CD4-positive, alpha-beta T cell treated with Interleukin-2 at 100 ng/mL for 4 hours (primary cell): ENCODE results near the gene EFNA2.

Experiments
- DNase-seq: peaks from one replicate; pipeline ENCODE4 v3.0.0-alpha.2; 2020; ENCODE audit warnings: low spot score

The EFNA2 gene

DNA sequence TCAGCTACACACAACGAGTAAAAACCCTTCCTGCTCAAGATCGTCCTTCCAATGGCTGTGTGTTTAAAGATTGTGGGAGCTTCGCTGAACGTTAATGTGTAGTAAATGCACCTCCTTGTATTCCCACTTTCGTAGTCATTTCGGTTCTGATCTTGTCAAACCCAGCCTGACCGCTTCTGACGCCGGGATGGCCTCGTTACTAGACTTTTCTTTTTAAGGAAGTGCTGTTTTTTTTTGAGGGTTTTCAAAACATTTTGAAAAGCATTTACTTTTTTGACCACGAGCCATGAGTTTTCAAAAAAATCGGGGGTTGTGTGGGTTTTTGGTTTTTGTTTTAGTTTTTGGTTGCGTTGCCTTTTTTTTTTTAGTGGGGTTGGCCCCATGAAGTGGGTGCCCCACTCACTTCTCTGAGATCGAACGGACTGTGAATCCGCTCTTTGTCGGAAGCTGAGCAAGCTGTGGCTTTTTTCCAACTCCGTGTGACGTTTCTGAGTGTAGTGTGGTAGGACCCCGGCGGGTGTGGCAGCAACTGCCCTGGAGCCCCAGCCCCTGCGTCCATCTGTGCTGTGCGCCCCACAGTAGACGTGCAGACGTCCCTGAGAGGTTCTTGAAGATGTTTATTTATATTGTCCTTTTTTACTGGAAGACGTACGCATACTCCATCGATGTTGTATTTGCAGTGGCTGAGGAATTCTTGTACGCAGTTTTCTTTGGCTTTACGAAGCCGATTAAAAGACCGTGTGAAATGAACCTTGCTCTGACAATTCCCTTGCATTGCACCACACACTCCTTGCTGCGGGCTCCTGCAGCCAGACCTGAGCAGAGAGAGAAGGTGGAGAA is 13.0 kb upstream of the EFNA2 start:
- no peak for DNase-seq

GRCh38 chr19:1273263-1274041 is 12.2 kb upstream of the EFNA2 start:
- DNase-seq: no peak

- no peak for DNase-seq
Observed at GRCh38 chr19:1274081-1274851, 11.4 kb upstream of the EFNA2 start.

DNA sequence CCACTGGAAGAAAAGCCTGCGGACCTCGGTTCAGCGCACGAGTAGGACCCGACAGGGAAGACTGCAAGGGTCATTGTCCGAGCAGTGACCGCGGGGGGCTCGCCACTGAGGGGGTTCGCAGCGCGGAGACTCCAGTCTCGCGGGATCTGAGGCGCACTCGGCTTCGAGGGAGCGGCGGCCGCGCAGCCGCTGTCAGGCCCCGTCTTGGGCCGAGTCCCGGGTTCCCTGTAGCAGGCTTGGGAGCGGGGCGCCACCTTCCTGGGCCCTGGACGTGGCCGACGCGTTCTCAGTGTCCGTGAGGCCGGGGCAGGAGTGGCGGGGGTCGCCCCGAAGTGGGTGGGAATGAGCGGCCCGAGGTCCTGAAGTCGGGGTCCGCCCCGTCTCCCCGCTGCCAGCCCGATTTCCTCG is 10.8 kb upstream of the EFNA2 start:
- DNase-seq: no peak

DNA sequence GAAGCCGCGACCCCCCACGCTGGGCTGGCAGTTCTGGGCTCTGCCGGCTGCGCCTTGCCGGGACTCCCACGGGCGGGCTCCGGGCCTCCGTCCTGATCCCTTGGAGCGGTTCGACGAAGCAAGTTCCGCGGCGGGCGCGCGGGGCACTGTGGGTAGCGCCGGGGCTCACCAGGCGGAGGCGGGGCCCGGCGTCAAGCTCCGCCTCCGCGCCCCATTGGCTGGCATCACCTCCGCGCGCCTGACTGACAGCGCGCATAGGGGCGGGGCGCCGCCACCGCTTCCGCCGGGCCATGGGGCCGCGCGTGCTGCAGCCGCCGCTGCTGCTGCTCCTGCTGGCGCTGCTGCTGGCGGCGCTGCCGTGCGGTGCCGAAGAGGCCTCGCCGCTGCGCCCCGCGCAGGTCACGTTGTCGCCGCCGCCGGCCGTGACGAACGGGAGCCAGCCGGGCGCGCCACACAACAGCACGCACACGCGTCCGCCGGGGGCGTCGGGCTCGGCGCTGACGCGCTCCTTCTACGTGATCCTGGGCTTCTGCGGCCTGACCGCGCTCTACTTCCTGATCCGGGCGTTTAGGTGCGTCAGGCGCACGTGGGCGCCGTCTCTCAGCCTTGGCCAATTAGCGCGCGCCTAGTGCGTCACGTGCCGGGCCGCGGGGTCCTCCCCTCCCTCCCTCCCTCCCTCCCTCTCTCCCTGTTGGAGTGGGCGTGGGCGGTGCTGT is 10.3 kb upstream of the EFNA2 start, which contains the start of gene FAM174C:
FAM174C (plus strand) TSS at position 271 of the 716 bp plus-strand sequence; CDS start at position 291, 20 bp downstream.
- peak; percentile 95 for DNase-seq

- no peak for DNase-seq
Observed at GRCh38 chr19:1275976-1276627, 9.6 kb upstream of the EFNA2 start.

DNA sequence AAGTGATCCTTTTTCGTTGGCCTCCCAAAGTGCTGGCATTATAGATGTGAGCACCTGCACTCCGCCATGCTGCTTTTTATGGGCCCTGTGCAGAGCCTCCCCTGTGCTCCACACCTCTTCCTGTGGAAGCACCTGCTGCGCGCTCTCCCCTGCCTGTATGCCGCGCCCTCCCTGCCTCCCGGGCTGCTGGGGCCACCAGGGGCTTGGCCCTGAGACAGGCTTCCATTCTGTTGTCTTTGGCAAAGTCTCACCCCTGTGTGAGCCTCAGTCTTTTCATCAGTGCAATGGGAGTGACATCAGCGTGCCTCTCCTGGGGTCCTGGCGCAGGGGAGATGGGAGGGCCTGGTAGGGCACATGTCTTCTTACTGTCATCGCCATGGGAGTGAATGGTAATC is 9.0 kb upstream of the EFNA2 start:
- DNase-seq: peak; percentile 27

- DNase-seq: no peak
Observed at GRCh38 chr19:1277061-1277460, 8.6 kb upstream of the EFNA2 start.

- DNase-seq: no peak
Observed at GRCh38 chr19:1278074-1278473, 7.6 kb upstream of the EFNA2 start.

DNA sequence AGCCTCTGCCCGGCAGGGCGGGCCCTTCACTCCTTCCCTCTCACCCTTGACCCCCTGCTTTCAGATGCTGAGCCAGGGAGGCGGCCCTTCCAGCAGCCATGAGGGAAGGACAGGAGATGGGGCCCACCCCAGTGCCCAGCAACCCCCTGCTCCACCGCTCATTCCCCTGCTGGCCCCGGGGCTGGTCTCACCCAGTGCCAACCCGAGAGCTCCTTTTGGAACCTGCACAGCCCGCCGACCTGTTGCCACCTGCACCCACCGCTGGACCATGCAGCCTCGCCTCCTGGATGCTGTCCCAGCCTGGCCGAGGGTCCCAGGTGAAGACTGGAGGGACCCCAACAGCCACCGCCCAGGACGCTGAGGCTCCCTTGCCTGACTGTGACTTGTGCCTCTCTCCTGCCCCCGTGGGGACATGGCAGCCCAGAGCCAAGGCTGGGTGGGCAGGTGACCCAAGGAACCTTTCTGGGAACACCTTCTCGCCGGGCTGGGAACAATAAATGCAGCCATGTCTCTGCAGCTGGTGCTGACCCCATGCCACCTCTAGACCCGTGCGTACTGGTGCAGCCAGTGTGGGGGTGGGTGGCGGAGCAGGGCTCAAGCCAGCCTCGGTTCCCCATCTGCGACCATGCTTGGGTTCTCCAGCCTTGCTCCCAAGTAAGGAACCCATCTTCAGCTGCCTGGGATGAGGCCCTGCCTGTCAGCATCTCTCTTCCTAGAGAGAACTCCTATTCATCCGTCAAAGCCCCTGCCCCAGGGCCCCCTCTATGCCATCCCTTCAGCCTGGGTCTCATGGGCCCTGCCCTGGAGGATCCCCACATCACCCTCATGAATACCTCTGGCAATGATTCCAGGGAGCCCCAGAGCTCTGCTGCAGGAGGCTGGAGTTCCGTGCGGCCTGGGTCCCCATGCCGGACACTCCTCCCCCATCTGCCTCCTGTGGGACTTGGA is 6.7 kb upstream of the EFNA2 start:
- no peak for DNase-seq

DNA sequence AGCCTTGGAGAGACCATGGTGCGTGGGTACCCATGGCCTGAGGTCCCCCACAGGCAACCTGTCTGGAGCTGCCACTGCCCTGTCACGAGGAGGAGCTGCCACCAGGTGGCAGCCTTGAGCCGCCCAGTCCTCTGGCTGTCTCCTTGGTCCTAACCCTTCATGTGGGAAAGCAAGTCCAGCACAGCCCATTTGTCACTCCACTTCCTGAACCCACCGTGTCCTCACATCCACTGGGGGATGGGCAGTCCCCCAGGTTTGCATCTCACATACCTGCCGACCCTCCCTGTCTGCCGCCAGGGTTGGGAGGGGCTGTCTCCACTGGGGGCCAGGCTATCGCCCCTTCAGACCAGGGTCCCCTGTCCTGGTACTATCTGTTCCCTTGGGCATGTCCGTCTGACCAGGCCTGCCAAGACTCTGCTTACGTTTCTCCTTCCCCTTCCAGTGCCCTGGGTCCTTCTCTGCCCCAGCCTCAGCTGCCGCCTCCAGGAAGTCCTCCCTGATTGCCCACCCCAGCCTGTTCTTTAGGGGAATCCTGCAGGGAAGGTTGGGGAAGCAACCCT is 5.8 kb upstream of the EFNA2 start:
- DNase-seq: peak; percentile 80

- DNase-seq: no peak
Observed at GRCh38 chr19:1280636-1281568, 4.8 kb upstream of the EFNA2 start.

DNA sequence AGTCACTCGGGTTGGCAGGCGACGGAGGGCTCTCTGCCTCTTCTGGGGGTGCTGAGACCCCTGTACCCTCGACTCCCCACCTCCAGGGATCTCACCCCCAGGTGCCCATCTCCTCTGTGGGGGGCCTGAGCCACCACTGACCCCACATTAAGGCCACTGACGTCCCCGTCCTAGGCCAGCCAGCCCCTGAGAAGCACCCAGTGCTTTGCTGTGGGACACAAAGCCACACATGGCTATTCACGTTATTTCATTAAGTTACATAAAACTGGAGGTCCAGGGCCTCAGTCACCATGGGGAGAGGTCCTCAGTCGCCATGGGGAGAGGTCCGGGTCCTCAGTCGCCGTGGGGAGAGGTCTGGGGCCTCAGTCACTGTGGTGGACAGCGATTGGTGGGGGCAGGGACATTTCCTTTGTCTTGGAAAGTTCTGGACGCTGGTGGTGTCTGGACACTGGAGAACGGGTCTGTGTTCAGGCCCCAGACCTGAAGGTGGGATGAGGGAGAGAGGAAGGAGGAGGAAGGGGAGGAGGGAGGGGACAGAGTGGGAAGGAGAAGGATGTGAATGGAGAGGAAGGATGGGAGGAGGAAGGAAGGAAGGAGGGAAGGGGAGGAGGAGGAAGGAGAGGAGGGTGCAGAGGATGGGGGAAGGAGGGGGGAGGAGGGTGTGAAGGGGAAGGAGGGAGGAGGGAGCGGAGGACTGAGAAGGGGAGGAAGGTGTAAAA is 3.9 kb upstream of the EFNA2 start:
- DNase-seq: no peak

GRCh38 chr19:1282588-1283206 is 3.0 kb upstream of the EFNA2 start:
- no peak for DNase-seq

DNA sequence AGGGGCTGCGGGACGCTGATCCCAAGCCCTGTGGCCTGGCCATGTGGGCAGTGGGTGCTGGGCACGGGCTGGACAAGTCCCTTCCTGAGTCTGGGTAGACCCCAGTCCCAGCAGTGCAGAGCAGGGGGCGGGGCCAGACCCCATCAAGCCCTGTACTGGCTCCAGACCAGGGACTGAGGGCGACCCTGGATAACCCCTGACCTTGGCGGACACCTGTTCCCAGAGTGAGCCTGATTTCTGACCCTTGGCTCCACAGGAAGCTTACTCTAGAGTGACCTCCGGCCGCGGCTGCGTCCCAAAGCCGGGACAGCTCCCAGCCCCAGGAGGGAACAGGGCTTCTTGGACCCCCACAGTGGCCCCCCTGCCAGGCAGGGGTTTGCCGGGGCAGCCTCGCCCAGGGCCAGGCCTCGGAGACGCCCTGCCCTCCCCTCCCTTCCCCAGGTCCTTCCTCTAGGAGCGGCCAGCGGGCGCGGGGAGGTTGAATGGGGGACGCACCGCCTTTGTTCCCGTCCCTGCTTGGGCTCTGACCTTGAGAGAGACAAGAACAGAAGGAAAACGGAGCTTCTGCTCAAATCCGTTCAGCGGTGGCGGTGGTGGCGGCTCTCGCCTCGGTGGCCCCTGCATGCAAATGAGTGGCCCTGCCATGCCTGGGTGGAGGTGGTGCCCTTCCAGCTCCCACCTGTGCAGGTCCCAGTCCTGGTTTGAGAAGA is 2.3 kb upstream of the EFNA2 start:
- no peak for DNase-seq

DNA sequence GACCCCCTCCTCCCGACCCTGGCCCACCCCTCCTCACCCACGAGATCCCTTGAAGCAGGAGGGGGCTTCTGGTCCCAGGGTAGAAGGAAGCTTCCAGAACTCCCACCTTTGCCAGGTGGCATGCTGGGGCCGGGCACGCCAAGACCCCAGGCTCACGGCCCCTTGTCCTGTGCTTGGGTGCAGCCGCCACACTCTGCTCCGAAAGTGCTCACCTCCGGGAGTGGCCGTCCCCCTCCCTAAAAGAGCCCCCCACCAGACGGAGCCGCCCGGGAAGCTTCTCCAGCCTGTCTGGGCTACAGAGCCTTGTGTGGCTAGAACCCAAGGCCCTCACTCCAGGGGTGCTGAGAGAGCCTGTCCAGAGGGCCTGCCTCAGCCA is 1.8 kb upstream of the EFNA2 start:
- no peak for DNase-seq
